ENCODE results near the gene PCYT1A. TPM values are rescaled to one million over a fixed set of nuclear protein-coding genes. Genes with fewer than 3 reads are reported as not detected.

The PCYT1A gene
- total RNA-seq, 1 donor from 2014 or later, result 37.0 TPM

GRCh38 chr3:196180346-196180745, 107.2 kb downstream of the PCYT1A start:
- Mint-ChIP-seq H3K4me3 (ENCODE audit: unreplicated experiment) (no peak overlapping the region), H3K4me1 (ENCODE audit: low read depth, unreplicated experiment) (peaks cover 8% of the 10 kb centered on the region), H3K9me3 (ENCODE audit: unreplicated experiment) (peaks cover 2% of the 10 kb centered on the region), H3K27me3 (ENCODE audit: unreplicated experiment) (no peaks in the 10 kb centered on the region), H3K27ac (ENCODE audit: unreplicated experiment) (no peak overlapping the region), H3K36me3 (ENCODE audit: unreplicated experiment) (no peaks in the 10 kb centered on the region)
- DNase-seq, result no peak
- TF ChIP-seq CTCF (IDR thresholded peaks at IDR 0.05; ENCODE audit: partially characterized antibody, unreplicated experiment), result no peak

Other genes starting within 250 kb of the PCYT1A start
- gene TFRC, start 205.6 kb downstream of the PCYT1A start, total RNA-seq (ENCODE audit: unreplicated experiment), result 35.8 TPM
- 1.2 TPM for gene ZDHHC19, start 76.3 kb downstream of the PCYT1A start, total RNA-seq (ENCODE audit: unreplicated experiment)
- gene SLC51A, start 71.2 kb downstream of the PCYT1A start, total RNA-seq (ENCODE audit: unreplicated experiment), result not detected
- 14.8 TPM for gene DYNLT2B, start 30.5 kb upstream of the PCYT1A start, total RNA-seq (ENCODE audit: unreplicated experiment)
- gene TM4SF19, start 50.7 kb upstream of the PCYT1A start, total RNA-seq (ENCODE audit: unreplicated experiment), result not detected
- gene UBXN7, start 144.7 kb upstream of the PCYT1A start, total RNA-seq (ENCODE audit: unreplicated experiment), result 106 TPM
- gene RNF168, start 216.0 kb upstream of the PCYT1A start, total RNA-seq (ENCODE audit: unreplicated experiment), result 24.4 TPM
- not detected for gene SMCO1, start 227.6 kb upstream of the PCYT1A start, total RNA-seq (ENCODE audit: unreplicated experiment)